ENCODE measurements around the gene RPL22. TPM values are rescaled to one million over a fixed set of nuclear protein-coding genes. Genes with fewer than 3 reads are reported as not detected.
A peak's percentile ranks its signal among the peaks of the same experiment; 100 is the strongest.

The RPL22 gene
- total RNA-seq, 2 experiments from 2014 or later = 395 to 433 TPM

DNA sequence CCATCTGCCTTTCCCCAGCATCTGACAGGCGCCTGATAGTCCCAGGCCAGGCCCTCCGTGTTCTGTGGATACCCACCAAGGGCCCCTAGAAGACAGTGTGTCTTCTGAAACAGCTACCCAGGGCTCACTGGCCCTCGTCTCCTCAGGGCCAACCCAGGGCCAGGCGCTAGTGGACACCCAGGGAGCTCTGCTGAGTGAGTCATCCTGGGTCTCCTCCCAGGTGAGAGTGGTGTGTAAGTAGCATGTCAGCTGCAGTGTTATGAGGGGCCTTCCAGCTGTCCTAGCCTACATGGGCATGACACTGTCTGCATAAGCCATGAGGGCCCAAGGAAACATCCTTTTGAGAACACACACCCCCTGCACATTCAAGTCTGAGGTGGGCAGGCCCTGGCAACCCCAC, 56.0 kb downstream of the RPL22 start:
- H3K4me3 Mint-ChIP-seq = no peak overlapping the region
- DNase-seq = no peak
- H3K36me3 Mint-ChIP-seq = no peaks in the 10 kb centered on the region
- intact Hi-C loops (cut with micrococcal nuclease) = no loop called here
- ChIA-PET POLR2A (no interaction called here), CTCF (no interaction called here)
- no peak overlapping the region for H3K27ac Mint-ChIP-seq
- H3K9me3 Mint-ChIP-seq = no peaks in the 10 kb centered on the region
- peaks cover 6% of the 10 kb centered on the region for H3K27me3 Mint-ChIP-seq
- peaks cover 2% of the 10 kb centered on the region for H3K4me1 Mint-ChIP-seq (ENCODE audit: low read depth)

DNA sequence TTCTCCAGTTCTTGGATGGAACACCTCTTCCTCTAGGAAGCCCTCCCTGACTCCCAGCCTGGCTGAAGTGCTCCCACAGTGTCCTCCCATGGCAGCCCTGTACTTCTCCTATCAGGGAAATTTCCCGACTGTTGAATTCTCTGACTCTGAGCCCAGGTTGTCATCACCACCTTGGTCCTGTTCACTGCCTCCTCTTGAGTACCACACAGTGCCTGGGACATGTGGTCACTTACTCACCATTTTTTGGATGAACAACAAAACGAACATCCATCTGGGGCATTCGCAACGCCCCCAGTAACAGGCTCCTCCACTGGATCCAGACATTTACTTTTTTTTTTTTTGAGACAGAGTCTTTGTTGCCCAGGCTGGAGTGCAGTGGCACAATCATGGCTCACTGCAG, 56.7 kb downstream of the RPL22 start:
- Mint-ChIP-seq H3K4me1 (ENCODE audit: low read depth) (no peaks in the 10 kb centered on the region), H3K9me3 (no peaks in the 10 kb centered on the region), H3K36me3 (no peaks in the 10 kb centered on the region), H3K4me3 (no peak overlapping the region), H3K27ac (no peak overlapping the region), H3K27me3 (no peaks in the 10 kb centered on the region)
- intact Hi-C loops (cut with micrococcal nuclease) = no loop called here
- CTCF ChIA-PET = no interaction called here
- DNase-seq = no peak
- POLR2A ChIA-PET = no interaction called here

GRCh38 chr1:6142036-6142621, 57.3 kb downstream of the RPL22 start:
- ChIA-PET CTCF (no interaction called here), POLR2A (no interaction called here)
- intact Hi-C loops (cut with micrococcal nuclease) = no loop called here
- Mint-ChIP-seq H3K4me3 (no peak overlapping the region), H3K27me3 (no peaks in the 10 kb centered on the region), H3K36me3 (no peaks in the 10 kb centered on the region), H3K4me1 (ENCODE audit: low read depth) (no peaks in the 10 kb centered on the region), H3K9me3 (no peaks in the 10 kb centered on the region), H3K27ac (no peak overlapping the region)
- DNase-seq = no peak

GRCh38 chr1:6141592-6141991, 57.8 kb downstream of the RPL22 start:
- Mint-ChIP-seq H3K4me1 (ENCODE audit: low read depth) (no peaks in the 10 kb centered on the region), H3K27me3 (no peaks in the 10 kb centered on the region), H3K4me3 (no peak overlapping the region), H3K27ac (no peak overlapping the region), H3K9me3 (no peaks in the 10 kb centered on the region), H3K36me3 (no peaks in the 10 kb centered on the region)
- CTCF ChIA-PET = interaction anchor here (1.0 kb wide), 1 partner anchor 104 kb away, joined by 3 read pairs; no protein-coding TSS in a partner anchor
- POLR2A ChIA-PET = no interaction called here
- peak; percentile 66 for DNase-seq
- intact Hi-C loops (cut with micrococcal nuclease) = no loop called here

DNA sequence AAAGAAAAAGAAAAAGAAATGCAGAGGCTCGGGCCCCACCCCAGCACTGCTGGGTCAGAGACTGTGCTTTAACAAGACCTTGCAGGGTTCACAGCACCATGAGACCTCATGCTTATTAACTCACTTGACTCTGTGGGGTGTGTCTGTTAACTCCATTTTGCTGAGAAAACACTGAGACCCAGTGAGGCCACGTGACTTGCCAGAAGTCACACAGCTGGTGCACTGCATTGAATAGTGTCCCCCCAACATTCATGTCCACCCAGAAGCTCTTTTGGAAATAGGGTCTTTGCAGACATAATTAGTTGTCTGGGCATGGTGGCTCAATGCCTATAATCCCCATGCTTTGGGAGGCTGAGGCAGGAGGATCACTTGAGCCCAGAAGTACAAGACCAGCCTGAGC, 59.0 kb downstream of the RPL22 start:
- H3K4me3 Mint-ChIP-seq = no peak overlapping the region
- no peaks in the 10 kb centered on the region for H3K27me3 Mint-ChIP-seq
- H3K9me3 Mint-ChIP-seq = no peaks in the 10 kb centered on the region
- H3K27ac Mint-ChIP-seq = no peak overlapping the region
- intact Hi-C loops (cut with micrococcal nuclease) = no loop called here
- DNase-seq = no peak
- ChIA-PET POLR2A (no interaction called here), CTCF (interaction anchor here (1.0 kb wide), 1 partner anchor 106 kb away, joined by 3 read pairs; no protein-coding TSS in a partner anchor)
- no peaks in the 10 kb centered on the region for H3K36me3 Mint-ChIP-seq
- no peaks in the 10 kb centered on the region for H3K4me1 Mint-ChIP-seq (ENCODE audit: low read depth)

GRCh38 chr1:6137758-6138157, 61.6 kb downstream of the RPL22 start:
- Mint-ChIP-seq H3K27me3 (no peaks in the 10 kb centered on the region), H3K36me3 (no peaks in the 10 kb centered on the region), H3K9me3 (no peaks in the 10 kb centered on the region), H3K4me3 (no peak overlapping the region), H3K27ac (no peak overlapping the region), H3K4me1 (ENCODE audit: low read depth) (no peaks in the 10 kb centered on the region)
- intact Hi-C loops (cut with micrococcal nuclease) = no loop called here
- ChIA-PET POLR2A (no interaction called here), CTCF (interaction anchor here (0.8 to 1.3 kb wide), 2 partner anchors 67 to 109 kb away, joined by 3 read pairs; no protein-coding TSS in a partner anchor)
- DNase-seq = no peak

DNA sequence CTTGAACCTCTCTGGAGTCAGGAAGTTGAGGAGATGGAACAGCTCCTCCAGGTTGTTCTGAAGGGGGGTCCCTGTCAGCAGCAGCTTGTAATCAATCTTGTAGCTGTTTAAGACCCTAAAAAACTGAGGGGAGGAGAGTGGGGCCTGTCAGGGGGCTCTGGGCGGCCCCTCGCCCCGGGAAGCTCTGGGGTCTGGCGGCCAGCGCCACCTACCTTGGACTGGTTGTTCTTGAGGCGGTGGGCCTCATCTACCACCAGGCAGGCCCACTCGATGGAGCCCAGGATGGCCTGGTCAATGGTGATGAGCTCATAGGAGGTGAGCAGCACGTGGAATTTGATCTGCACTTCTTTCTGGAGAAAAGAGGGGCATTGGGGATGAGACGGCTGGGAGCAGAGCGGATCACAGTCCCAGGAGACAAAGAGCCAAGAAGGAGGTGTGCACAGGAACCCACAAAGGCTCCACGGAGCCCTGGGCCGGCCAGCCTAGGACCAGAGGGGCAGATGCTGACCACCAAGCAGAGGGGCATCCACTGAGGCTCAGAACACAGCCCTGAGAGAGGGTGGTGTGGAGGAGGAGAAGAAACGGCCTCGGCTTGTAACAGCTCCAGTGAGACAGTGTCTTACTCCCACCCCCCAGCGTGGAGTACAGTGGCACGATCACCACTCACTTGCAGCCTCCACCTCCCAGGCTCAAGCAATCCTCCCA, 62.7 kb downstream of the RPL22 start:
- intact Hi-C loops (cut with micrococcal nuclease) = no loop called here
- Mint-ChIP-seq H3K36me3 (no peaks in the 10 kb centered on the region), H3K4me1 (ENCODE audit: low read depth) (no peaks in the 10 kb centered on the region), H3K27ac (no peak overlapping the region), H3K27me3 (no peaks in the 10 kb centered on the region), H3K4me3 (no peak overlapping the region), H3K9me3 (peaks cover 8% of the 10 kb centered on the region)
- ChIA-PET CTCF (no interaction called here), POLR2A (no interaction called here)
- DNase-seq = no peak

Other genes starting within 250 kb of the RPL22 start
- gene NPHP4, start 207.2 kb downstream of the RPL22 start, total RNA-seq = 10 to 100 TPM; 14.0 to 14.6 TPM
- 100 to 1,000 TPM; 196 to 202 TPM for gene KCNAB2, start 153.7 kb downstream of the RPL22 start, total RNA-seq
- gene CHD5, start 19.3 kb downstream of the RPL22 start, total RNA-seq = under 1 TPM; 0.38 to 0.51 TPM
- 10 to 100 TPM; 14.7 to 18.4 TPM for gene RNF207, start 6.5 kb upstream of the RPL22 start, total RNA-seq
- 10 to 100 TPM; 47.6 to 51.4 TPM for gene ICMT, start 36.4 kb upstream of the RPL22 start, total RNA-seq
- gene HES3, start 44.6 kb upstream of the RPL22 start, total RNA-seq = not detected
- gene GPR153, start 61.5 kb upstream of the RPL22 start, total RNA-seq = under 1 TPM; 0.17 to 0.26 TPM
- gene ACOT7, start 194.2 kb upstream of the RPL22 start, total RNA-seq = 10 to 100 TPM; 93.8 to 94.6 TPM
- gene HES2, start 220.3 kb upstream of the RPL22 start, total RNA-seq = under 1 TPM in 1 of 2 experiments, not detected in 1; 0.07 TPM
- gene ESPN, start 225.2 kb upstream of the RPL22 start, total RNA-seq = 1 to 10 TPM in 1 of 2 experiments, under 1 TPM in 1; 0.83 to 1.5 TPM

All from activated CD4-positive, alpha-beta memory T cell treated with anti-CD3 and anti-CD28 coated beads for 36 hours (primary cell).